PFSK-1 (cell line): Measurements from ENCODE around the gene CYB561D2.

ENCODE experiments used
- POLR2AphosphoS5 ChIP-seq: IDR thresholded peaks from 2 replicates; pipeline ENCODE4 v1.6.1; 2012; ENCODE audit warnings: low read depth, mild to moderate bottlenecking, control low read depth, low read length, moderate library complexity
- TAF1 ChIP-seq: IDR thresholded peaks from 2 replicates; pipeline ENCODE4 v1.6.1; 2012; ENCODE audit warnings: low read length, control low read depth, borderline replicate concordance; ENCODE audit not compliant: insufficient read depth
- TF ChIP-seq, protein P1 (sequence below), 2 experiments: IDR thresholded peaks; 2 replicates each; pipeline versions ENCODE4 v1.6.1 to v1.8.0; 2011 to 2012; ENCODE audit warnings: low read depth in 2 of 2, low read length in 2 of 2, control low read depth in 1 of 2, inconsistent platforms in 1 of 2, mild to moderate bottlenecking in 1 of 2, moderate library complexity in 1 of 2; ENCODE audit not compliant: insufficient read depth in 1 of 2

DNA sequence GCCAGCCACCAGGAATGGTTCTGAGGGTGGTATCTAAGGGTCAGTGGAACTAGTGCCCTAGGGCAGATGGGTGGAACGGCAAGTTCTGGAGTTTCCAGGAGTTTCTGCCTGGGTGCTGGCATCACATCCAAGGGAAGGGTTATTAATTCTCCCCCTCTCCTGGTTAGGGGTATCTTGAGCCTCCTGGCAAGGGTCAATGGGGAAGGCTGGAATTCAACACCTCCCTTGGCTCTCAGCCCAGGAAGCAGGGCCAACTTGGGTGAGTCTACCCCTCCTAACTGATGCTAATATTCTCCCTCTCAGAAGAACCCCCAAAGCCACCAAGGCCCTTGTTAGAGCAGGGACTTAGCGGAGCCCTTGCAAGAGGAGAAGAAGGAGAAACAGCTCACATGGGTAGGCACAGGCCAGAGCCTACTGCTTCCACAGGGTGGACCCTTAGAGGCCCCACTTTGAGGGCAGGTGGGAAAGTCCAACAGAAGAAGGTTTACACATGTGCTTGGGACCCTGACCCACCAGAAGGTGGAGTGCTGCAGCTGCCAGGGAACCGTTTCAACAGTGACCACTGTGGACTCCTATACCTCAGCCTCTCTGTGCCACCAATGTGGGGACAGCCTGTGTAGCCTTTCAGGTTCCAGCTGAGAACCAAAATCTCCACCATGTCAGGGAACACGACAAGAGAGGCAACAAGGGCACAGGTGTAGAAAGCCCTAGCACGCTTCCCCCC is 5.3 kb downstream of the CYB561D2 start:
- TF ChIP-seq, protein P1, sequence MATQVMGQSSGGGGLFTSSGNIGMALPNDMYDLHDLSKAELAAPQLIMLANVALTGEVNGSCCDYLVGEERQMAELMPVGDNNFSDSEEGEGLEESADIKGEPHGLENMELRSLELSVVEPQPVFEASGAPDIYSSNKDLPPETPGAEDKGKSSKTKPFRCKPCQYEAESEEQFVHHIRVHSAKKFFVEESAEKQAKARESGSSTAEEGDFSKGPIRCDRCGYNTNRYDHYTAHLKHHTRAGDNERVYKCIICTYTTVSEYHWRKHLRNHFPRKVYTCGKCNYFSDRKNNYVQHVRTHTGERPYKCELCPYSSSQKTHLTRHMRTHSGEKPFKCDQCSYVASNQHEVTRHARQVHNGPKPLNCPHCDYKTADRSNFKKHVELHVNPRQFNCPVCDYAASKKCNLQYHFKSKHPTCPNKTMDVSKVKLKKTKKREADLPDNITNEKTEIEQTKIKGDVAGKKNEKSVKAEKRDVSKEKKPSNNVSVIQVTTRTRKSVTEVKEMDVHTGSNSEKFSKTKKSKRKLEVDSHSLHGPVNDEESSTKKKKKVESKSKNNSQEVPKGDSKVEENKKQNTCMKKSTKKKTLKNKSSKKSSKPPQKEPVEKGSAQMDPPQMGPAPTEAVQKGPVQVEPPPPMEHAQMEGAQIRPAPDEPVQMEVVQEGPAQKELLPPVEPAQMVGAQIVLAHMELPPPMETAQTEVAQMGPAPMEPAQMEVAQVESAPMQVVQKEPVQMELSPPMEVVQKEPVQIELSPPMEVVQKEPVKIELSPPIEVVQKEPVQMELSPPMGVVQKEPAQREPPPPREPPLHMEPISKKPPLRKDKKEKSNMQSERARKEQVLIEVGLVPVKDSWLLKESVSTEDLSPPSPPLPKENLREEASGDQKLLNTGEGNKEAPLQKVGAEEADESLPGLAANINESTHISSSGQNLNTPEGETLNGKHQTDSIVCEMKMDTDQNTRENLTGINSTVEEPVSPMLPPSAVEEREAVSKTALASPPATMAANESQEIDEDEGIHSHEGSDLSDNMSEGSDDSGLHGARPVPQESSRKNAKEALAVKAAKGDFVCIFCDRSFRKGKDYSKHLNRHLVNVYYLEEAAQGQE (IDR thresholded peaks at IDR 0.05; ENCODE audit: insufficient read depth in 1 of 2, low read depth in 2 of 2, low read length in 2 of 2) = no peak
- TF ChIP-seq TAF1 (no peak), POLR2AphosphoS5 (no peak)
